Measurements from ENCODE around the gene CPA3. TPM values are rescaled to one million over a fixed set of nuclear protein-coding genes. Genes with fewer than 3 reads are reported as not detected.

The CPA3 gene
- total RNA-seq, 1 experiment from 2014 or later: 1.9 TPM

- DNase-seq (ENCODE audit: low read depth): no peak
These were observed 50.0 kb downstream of the CPA3 start for GRCh38 chr3:148914936-148915690.

- no peak for DNase-seq (ENCODE audit: low read depth)
These were observed 51.0 kb downstream of the CPA3 start for GRCh38 chr3:148916132-148916531.

- no peak for DNase-seq (ENCODE audit: low read depth)
These were observed 57.4 kb downstream of the CPA3 start for GRCh38 chr3:148922467-148922866.

GRCh38 chr3:148923592-148923991 is 58.5 kb downstream of the CPA3 start:
- peak; percentile 34 for DNase-seq (ENCODE audit: low read depth)

GRCh38 chr3:148924562-148924961 is 59.5 kb downstream of the CPA3 start:
- DNase-seq (ENCODE audit: low read depth): peak; percentile 45

GRCh38 chr3:148925845-148926244 is 60.7 kb downstream of the CPA3 start:
- DNase-seq (ENCODE audit: low read depth): no peak

GRCh38 chr3:148930752-148931151 is 65.7 kb downstream of the CPA3 start:
- peak; percentile 79 for DNase-seq (ENCODE audit: low read depth)

- no peak for DNase-seq (ENCODE audit: low read depth)
These were observed 66.5 kb downstream of the CPA3 start for GRCh38 chr3:148931574-148931973.

- DNase-seq (ENCODE audit: low read depth): peak; percentile 33
These were observed 67.9 kb downstream of the CPA3 start for GRCh38 chr3:148932972-148933371.

- DNase-seq (ENCODE audit: low read depth): peak; percentile 36
These were observed 72.6 kb downstream of the CPA3 start for GRCh38 chr3:148937467-148938255.

- DNase-seq (ENCODE audit: low read depth): no peak
These were observed 73.2 kb downstream of the CPA3 start for GRCh38 chr3:148938306-148938705.

GRCh38 chr3:148938936-148939335 is 73.8 kb downstream of the CPA3 start:
- no peak for DNase-seq (ENCODE audit: low read depth)

- DNase-seq (ENCODE audit: low read depth): no peak
These were observed 75.9 kb downstream of the CPA3 start for GRCh38 chr3:148940983-148941382.

- DNase-seq (ENCODE audit: low read depth): peak; percentile 91
These were observed 78.6 kb downstream of the CPA3 start for GRCh38 chr3:148943506-148944205.

GRCh38 chr3:148945116-148945515 is 80.0 kb downstream of the CPA3 start:
- no peak for DNase-seq (ENCODE audit: low read depth)

Other genes with a start within 250 kb of the CPA3 start
- 5.1 and 6.4 TPM in 2 replicates for gene AGTR1, start 167.4 kb upstream of the CPA3 start, total RNA-seq (2014; rRNA removed)
- gene CPB1, start 37.5 kb upstream of the CPA3 start, total RNA-seq (2014; rRNA removed): not detected in 2 replicates
- 20.2 and 35.2 TPM in 2 replicates for gene GYG1, start 126.2 kb downstream of the CPA3 start, total RNA-seq (2014; rRNA removed)
- 51.2 and 56.7 TPM in 2 replicates for gene HLTF, start 221.2 kb downstream of the CPA3 start, total RNA-seq (2014; rRNA removed)

All from LHCN-M2 (cell line).